Measurements from ENCODE around the gene FAM161A. TPM values are rescaled to one million over a fixed set of nuclear protein-coding genes. Genes with fewer than 3 reads are reported as not detected.
A peak's percentile ranks its signal among the peaks of the same experiment; 100 is the strongest.
"Not testable (repeated sequence)": the region's sequence is repeated elsewhere in the genome, so short reads cannot be mapped to it uniquely, and the experiment has no call there.

The FAM161A gene
- total and polyA plus RNA-seq, 9 donors: 5.3 to 14.3 (median 8.6) TPM

DNA sequence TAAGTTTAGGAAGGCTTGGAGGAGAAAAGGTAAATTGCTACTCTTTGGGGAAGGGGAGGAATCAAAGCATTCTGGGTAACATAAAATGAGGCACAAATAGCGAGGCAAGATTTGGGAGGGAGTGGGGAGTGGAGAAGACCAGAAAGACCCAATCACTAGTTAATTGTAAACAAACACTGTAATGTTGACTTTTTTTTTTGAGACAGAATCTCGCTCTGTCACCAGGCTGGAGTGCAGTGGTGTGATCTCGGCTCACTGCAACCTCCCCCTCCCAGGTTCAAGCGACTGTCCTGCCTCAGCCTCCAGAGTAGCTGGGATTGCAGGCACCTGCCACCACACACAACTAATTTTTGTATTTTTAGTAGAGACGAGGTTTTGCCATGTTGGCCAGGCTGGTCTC is 45.2 kb downstream of the FAM161A start:
- DNase-seq; H3K4me3 ChIP-seq (ENCODE audit: low read length); H3K4me1 ChIP-seq (ENCODE audit: control insufficient read depth, insufficient read depth, low read length); H3K36me3 ChIP-seq (ENCODE audit: control insufficient read depth, insufficient read depth, low read length); H3K9me3 ChIP-seq (replicated peaks; ENCODE audit: control insufficient read depth, low read depth, low read length); H3K27ac ChIP-seq (ENCODE audit: low read length); H3K27me3 ChIP-seq (ENCODE audit: control insufficient read depth, insufficient read depth, low read length): not testable (repeated sequence)
- no CpG with 5 or more reads among the region's 5 CpGs for WGBS (ENCODE audit: insufficient coverage)

DNA sequence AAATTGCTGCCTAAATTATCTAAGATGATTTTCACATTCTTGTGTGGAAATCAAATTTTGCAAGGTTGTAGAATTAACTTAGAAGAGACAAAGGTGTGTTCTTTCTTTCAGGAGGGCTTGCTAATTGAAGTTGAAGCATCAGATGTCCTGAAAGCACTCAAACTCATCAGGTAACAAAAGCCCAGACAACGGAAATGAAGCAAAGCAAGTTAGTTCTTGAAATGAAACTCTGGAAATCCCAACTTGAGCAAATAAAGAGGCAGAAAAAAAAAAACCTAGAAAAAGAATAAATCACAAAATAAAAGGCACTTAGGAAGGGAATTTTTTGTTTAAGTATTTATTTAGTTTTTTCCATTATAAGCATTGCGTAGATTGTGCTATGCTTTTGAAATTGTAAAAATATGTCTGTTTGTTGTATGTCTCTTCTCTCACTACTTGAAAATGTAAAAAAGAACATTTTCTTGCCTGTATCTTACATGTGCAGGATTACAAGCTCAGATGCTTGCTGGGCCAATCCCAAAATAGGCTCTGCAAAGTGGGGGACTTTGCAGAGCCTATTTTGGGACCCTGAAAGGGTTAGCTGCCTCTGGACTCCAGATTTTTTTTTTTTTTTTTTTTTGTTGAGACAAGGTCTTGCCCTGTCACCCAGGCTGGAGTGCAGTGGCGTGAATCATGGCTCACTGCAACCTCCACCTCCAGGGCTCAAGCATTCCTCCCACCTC is 46.7 kb downstream of the FAM161A start:
- no peaks in the 10 kb centered on the region for H3K9me3 ChIP-seq (replicated peaks; ENCODE audit: control insufficient read depth, low read depth, low read length)
- whole genome bisulfite sequencing (ENCODE audit: insufficient coverage): no CpG with 5 or more reads among the region's 3 CpGs
- H3K4me3 ChIP-seq (ENCODE audit: low read length): no peak overlapping the region
- H3K27ac ChIP-seq (ENCODE audit: low read length): no peak overlapping the region
- no peaks in the 10 kb centered on the region for H3K27me3 ChIP-seq (ENCODE audit: control insufficient read depth, insufficient read depth, low read length)
- no peak for DNase-seq
- H3K4me1 ChIP-seq (ENCODE audit: control insufficient read depth, insufficient read depth, low read length): no peaks in the 10 kb centered on the region
- H3K36me3 ChIP-seq (ENCODE audit: control insufficient read depth, insufficient read depth, low read length): no peaks in the 10 kb centered on the region

DNA sequence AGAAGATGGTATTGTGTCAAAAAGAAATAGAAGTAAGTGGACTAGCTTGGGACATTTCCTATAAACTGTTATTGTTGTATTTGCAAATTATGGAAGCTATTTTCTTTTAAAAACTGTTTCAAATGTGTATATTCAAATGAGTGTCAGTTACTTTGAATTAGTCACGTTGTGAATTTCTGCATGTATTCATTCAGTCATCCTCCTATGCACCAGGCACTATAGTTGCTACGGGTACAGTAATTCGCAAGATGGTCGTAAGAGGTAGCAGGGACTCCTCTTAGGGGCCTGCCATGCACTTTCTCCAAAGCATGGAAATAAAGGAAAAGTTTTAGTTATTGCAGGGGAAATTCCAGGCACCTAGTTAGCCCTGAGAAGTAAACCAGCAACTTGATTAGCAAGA is 51.3 kb downstream of the FAM161A start:
- DNase-seq: no peak
- no peak overlapping the region for H3K27ac ChIP-seq (ENCODE audit: low read length)

DNA sequence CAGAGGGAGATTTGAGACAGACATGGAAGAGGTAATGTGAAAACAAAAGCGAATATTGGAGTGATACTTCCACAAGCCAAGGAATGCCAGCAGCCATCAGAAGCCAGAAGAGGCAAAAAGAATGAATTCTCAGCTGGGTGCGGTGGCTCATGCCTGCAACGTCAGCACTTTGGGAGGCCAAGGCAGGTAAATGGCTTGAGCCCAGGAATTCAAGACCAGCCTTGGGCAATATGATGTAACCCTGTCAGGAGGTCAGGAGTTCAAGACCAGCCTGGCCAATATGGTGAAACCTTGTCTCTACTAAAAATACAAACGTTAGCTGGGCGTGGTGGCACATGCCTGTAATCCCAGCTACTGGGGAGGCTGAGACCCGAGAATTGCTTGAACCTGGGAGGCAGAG is 54.8 kb downstream of the FAM161A start:
- WGBS (ENCODE audit: insufficient coverage): 87% methylated on average over 4 of the region's 6 CpGs
- no peak overlapping the region for H3K4me3 ChIP-seq (ENCODE audit: low read length)
- H3K9me3 ChIP-seq (replicated peaks; ENCODE audit: control insufficient read depth, low read depth, low read length): no peaks in the 10 kb centered on the region
- no peaks in the 10 kb centered on the region for H3K36me3 ChIP-seq (ENCODE audit: control insufficient read depth, insufficient read depth, low read length)
- DNase-seq: no peak
- no peak overlapping the region for H3K27ac ChIP-seq (ENCODE audit: low read length)
- H3K27me3 ChIP-seq (ENCODE audit: control insufficient read depth, insufficient read depth, low read length): peaks cover 3% of the 10 kb centered on the region
- no peaks in the 10 kb centered on the region for H3K4me1 ChIP-seq (ENCODE audit: control insufficient read depth, insufficient read depth, low read length)

More for the DNA sequence above, 51.3 kb downstream of the FAM161A start:
- Histone ChIP-seq H3K36me3 (ENCODE audit: control insufficient read depth, insufficient read depth, low read length) (no peaks in the 10 kb centered on the region), H3K9me3 (replicated peaks; ENCODE audit: control insufficient read depth, low read depth, low read length) (no peaks in the 10 kb centered on the region), H3K27me3 (ENCODE audit: control insufficient read depth, insufficient read depth, low read length) (peaks cover 3% of the 10 kb centered on the region), H3K4me1 (ENCODE audit: control insufficient read depth, insufficient read depth, low read length) (no peaks in the 10 kb centered on the region), H3K4me3 (ENCODE audit: low read length) (no peak overlapping the region)
- WGBS (ENCODE audit: insufficient coverage): 67% methylated on average over 3 of the region's 4 CpGs

DNA sequence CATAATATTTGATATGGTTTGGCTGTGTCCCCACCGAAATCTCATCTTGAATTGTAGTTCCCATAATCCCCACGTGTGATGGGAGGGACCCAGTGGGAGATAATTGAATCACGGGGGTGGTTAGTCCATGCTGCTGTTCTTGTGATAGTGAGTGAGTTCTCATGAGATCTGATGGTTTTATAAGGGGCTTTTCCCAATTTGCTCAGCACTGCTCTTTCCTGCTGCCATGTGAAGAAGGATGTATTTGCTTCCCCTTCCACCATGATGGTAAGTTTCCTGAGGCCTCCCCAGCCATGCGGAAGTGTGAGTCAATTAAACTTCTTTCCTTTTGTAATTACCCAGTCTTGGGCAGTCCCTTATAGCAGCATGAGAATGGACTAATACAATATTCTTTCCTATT is 56.4 kb downstream of the FAM161A start:
- H3K27ac ChIP-seq (ENCODE audit: low read length); DNase-seq; H3K4me1 ChIP-seq (ENCODE audit: control insufficient read depth, insufficient read depth, low read length); H3K9me3 ChIP-seq (replicated peaks; ENCODE audit: control insufficient read depth, low read depth, low read length); H3K4me3 ChIP-seq (ENCODE audit: low read length); H3K36me3 ChIP-seq (ENCODE audit: control insufficient read depth, insufficient read depth, low read length); H3K27me3 ChIP-seq (ENCODE audit: control insufficient read depth, insufficient read depth, low read length): not testable (repeated sequence)
- WGBS (ENCODE audit: insufficient coverage): no CpG with 5 or more reads among the region's 4 CpGs

DNA sequence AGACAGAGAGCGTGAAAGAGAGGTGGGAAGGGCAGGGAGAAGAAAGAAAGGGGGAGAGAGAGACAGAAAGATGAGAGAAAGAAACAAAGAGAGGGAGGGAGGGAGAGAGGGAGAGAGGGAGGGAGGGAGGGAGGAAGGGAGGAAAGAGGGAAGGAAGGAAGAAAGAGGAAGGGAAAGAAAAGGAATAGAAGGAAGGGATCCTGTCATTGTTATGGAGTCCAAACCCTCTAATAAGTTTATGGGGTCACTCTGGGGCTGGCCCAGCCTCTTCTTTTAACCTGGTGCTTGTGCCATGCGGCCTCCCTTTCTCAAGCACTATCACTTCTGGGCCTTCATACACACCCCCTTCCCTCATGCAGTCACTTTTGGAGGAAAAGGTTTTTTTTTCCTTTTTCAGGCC is 58.5 kb downstream of the FAM161A start:
- DNase-seq: no peak
- peaks cover 7% of the 10 kb centered on the region for H3K27me3 ChIP-seq (ENCODE audit: control insufficient read depth, insufficient read depth, low read length)
- H3K36me3 ChIP-seq (ENCODE audit: control insufficient read depth, insufficient read depth, low read length): no peaks in the 10 kb centered on the region
- no peaks in the 10 kb centered on the region for H3K9me3 ChIP-seq (replicated peaks; ENCODE audit: control insufficient read depth, low read depth, low read length)
- 80% methylated on average over 1 of the region's 2 CpGs for WGBS (ENCODE audit: insufficient coverage)
- H3K4me1 ChIP-seq (ENCODE audit: control insufficient read depth, insufficient read depth, low read length): peaks cover 3% of the 10 kb centered on the region
- no peak overlapping the region for H3K27ac ChIP-seq (ENCODE audit: low read length)
- H3K4me3 ChIP-seq (ENCODE audit: low read length): no peak overlapping the region

DNA sequence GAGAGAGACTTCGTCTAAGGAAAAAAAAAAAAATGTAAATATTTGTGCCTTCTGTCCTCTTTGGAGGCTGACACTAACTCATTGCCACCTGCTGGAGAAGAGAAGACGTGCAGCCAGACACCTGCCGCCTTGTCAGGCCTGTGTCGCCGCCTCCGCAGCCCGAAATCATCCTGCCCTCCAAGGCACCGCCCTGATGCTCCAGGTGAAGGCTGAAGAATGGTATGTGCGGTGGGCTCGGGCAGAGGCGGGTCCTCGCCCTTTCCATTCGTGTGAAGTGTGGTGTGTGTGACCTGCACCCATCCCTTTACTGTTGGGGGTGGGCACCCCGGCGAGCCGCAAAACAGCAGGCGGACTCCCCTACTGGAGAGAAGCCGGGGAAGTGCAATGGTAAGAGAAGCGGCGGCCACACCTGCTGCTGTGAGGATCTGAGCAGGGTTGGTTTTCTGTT is 60.4 kb downstream of the FAM161A start:
- Histone ChIP-seq H3K4me3 (ENCODE audit: low read length) (peak overlapping the region; percentile 5), H3K27ac (ENCODE audit: low read length) (no peak overlapping the region), H3K9me3 (replicated peaks; ENCODE audit: control insufficient read depth, low read depth, low read length) (no peaks in the 10 kb centered on the region), H3K27me3 (ENCODE audit: control insufficient read depth, insufficient read depth, low read length) (peaks cover 4% of the 10 kb centered on the region), H3K36me3 (ENCODE audit: control insufficient read depth, insufficient read depth, low read length) (no peaks in the 10 kb centered on the region), H3K4me1 (ENCODE audit: control insufficient read depth, insufficient read depth, low read length) (peaks cover 3% of the 10 kb centered on the region)
- WGBS (ENCODE audit: insufficient coverage): 2% methylated on average over 11 of the region's 20 CpGs
- DNase-seq: peak; percentile 41

DNA sequence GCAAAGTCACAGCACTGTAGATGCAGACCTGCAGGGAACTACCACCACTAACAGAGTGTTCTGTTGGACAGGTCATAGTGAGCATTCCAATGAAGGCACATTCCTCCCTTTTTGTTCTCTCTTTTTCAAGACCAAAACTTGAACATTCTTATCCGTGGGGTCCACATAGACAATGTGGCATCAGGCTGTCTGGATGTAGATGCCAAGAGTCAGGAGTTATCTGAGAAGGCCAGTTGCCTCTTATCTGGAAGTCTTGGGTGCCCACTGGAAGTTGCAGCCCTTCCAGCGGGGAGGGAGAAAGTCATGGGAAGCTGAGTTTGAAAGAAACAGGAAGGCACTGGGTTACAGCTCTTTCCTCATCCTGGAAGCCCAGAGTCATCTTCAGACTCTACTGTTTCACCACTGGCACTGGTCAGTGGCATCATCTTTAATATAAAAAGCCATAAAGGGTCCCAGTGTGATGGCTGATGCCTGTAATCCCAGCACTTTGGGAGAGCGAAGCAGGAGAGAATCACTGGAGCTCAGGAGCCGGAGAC is 61.4 kb downstream of the FAM161A start:
- DNase-seq: no peak
- no peak overlapping the region for H3K27ac ChIP-seq (ENCODE audit: low read length)
- peaks cover 4% of the 10 kb centered on the region for H3K27me3 ChIP-seq (ENCODE audit: control insufficient read depth, insufficient read depth, low read length)
- H3K4me3 ChIP-seq (ENCODE audit: low read length): no peak overlapping the region
- H3K4me1 ChIP-seq (ENCODE audit: control insufficient read depth, insufficient read depth, low read length): peaks cover 3% of the 10 kb centered on the region
- H3K36me3 ChIP-seq (ENCODE audit: control insufficient read depth, insufficient read depth, low read length): no peaks in the 10 kb centered on the region
- no peaks in the 10 kb centered on the region for H3K9me3 ChIP-seq (replicated peaks; ENCODE audit: control insufficient read depth, low read depth, low read length)
- 71% methylated on average over 1 of the region's 4 CpGs for WGBS (ENCODE audit: insufficient coverage)

DNA sequence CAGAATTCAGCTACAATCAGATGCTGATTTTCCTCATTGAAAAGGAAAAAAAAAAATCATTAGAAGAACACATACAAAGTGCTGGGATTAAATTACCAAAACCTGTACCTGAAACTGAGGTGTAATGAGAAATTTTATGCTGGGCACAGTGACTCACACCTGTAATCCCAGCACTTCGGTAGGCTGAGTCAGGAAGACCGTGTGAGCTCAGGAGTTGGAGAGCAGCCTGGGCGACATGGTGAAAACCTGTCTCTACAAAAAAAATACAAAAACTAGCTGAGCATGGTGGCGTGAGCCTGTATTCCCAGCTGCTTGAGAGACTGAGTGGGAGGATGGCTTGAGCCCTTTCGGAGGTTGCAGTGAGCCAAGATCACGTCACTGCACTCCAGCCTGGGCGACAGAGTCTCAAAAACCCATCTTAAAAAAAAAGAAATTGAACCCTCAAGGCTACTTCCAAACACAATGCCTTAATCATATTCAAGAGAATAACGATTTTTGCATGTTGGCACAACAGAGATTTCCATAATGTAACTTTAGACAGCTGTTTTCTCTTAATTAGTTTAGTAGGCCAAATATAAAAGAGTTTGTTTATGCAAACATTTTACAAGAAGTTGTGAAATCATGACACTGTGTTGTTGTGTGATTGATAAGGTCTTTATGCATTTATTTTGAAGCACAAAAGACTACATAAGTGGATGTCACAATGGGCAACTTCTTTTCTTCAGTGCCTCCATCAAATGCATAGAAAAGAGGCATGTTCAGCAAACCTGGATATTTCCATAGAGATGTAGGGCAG is 63.9 kb downstream of the FAM161A start:
- Histone ChIP-seq H3K27me3 (ENCODE audit: control insufficient read depth, insufficient read depth, low read length) (peaks cover 4% of the 10 kb centered on the region), H3K36me3 (ENCODE audit: control insufficient read depth, insufficient read depth, low read length) (no peaks in the 10 kb centered on the region), H3K27ac (ENCODE audit: low read length) (no peak overlapping the region), H3K9me3 (replicated peaks; ENCODE audit: control insufficient read depth, low read depth, low read length) (no peaks in the 10 kb centered on the region), H3K4me1 (ENCODE audit: control insufficient read depth, insufficient read depth, low read length) (peaks cover 3% of the 10 kb centered on the region), H3K4me3 (ENCODE audit: low read length) (no peak overlapping the region)
- no peak for DNase-seq
- 72% methylated on average over 4 of the region's 8 CpGs for WGBS (ENCODE audit: insufficient coverage)

DNA sequence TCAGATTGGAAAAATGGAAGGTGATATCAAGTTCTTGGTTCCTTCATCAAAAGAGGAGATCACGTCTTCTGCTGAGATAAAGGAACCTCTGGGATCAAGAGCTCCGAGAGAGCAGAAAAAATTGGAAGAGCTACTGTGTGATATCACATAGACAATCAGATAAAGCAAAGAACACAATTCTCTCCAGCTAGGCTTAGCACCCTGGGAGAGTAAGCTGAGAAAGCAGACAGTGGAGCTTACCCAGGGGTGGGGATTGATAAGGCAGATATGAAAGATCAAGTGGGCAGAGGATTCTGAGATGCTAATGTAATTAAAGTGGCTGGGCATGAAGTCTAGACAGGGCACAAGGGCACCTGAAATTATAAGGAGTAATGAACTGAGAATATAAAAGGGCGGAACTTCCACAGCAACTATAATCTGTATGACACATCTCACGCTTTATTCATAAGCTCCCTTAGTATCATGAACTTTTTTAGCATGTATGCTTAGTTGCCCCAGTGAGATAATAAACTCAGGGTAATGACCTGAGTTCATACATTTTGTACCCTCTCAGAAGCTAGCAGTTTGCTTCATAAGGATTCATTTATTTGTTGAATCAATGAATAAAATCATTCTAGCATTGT is 65.8 kb downstream of the FAM161A start:
- Histone ChIP-seq H3K36me3 (ENCODE audit: control insufficient read depth, insufficient read depth, low read length) (no peaks in the 10 kb centered on the region), H3K4me3 (ENCODE audit: low read length) (no peak overlapping the region), H3K4me1 (ENCODE audit: control insufficient read depth, insufficient read depth, low read length) (no peaks in the 10 kb centered on the region), H3K27me3 (ENCODE audit: control insufficient read depth, insufficient read depth, low read length) (no peaks in the 10 kb centered on the region), H3K9me3 (replicated peaks; ENCODE audit: control insufficient read depth, low read depth, low read length) (no peaks in the 10 kb centered on the region), H3K27ac (ENCODE audit: low read length) (no peak overlapping the region)
- WGBS (ENCODE audit: insufficient coverage): 100% methylated on average over 1 of the region's 4 CpGs
- DNase-seq: no peak
